Measurements from ENCODE around the gene MOV10L1. TPM values are rescaled to one million over a fixed set of nuclear protein-coding genes. Genes with fewer than 3 reads are reported as not detected.
"Not testable (repeated sequence)": the region's sequence is repeated elsewhere in the genome, so short reads cannot be mapped to it uniquely, and the experiment has no call there.

MOV10L1 gene
- total RNA-seq, 1 experiment from 2014 or later, result 0.07 TPM

DNA sequence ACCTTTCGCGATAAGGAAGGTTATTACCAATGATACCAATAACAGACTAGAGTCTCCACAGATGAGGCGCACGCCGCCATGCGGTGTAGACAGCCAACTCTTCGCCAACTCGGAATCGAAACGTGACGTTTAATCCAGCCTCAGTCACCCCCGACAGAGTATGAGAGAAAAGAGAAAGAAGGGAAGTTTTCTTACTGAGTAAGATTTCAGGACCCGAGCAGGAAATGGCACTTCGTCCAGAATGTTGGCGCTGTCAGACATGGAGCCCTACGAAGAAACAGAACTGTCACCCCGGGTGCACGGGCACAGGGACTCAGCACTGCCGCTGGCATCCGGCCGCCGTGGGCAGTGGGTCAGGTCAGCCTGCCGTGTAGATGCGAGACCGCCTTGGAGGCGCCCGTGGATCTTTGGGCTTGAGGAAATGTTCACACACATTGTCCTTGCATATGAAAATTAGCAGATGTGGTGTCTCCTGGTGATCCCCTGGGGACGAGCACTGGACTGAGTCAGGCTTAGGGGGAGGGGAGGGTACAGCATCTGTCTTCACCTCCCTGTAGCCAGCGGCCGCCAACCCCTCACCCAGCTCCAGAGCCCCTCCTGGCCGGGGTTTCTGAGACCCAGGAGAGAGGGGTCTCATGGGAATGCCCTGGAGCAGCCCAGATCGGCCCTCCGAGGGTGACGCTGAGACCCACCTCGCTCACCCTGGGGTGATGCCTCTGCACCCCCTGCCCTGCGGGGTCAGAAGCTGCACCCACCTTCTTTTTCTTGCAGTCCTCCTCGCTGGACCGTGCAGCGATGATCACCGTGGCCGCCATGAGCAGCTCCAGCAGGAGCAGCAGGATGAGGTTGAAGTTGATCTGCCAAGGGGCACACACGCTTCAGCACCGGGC is 12.9 kb upstream of the MOV10L1 start:
- DNase-seq (ENCODE audit: extremely low read depth, low read depth), result no peak

DNA sequence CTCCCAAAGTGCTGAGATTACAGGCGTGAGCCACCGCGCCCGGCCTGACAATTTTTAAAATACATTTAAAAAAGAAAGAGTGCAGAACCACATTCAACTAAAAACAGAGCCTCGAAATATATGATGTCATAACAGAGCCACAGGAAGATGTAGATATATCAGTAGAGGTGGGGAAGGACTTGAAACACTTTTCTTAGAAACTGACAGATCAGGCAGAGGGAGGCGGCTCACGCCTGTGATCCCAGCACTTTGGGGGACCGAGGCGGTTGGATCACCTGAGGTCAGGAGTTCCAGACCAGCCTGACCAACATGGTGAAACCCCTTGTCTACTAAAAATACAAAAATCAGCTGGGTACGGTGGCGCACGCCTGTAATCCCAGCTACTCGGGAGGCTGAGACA is 11.6 kb upstream of the MOV10L1 start:
- no peak for DNase-seq (ENCODE audit: extremely low read depth, low read depth)

GRCh38 chr22:50078761-50079160 is 11.0 kb upstream of the MOV10L1 start:
- no peak for DNase-seq (ENCODE audit: extremely low read depth, low read depth)

DNA sequence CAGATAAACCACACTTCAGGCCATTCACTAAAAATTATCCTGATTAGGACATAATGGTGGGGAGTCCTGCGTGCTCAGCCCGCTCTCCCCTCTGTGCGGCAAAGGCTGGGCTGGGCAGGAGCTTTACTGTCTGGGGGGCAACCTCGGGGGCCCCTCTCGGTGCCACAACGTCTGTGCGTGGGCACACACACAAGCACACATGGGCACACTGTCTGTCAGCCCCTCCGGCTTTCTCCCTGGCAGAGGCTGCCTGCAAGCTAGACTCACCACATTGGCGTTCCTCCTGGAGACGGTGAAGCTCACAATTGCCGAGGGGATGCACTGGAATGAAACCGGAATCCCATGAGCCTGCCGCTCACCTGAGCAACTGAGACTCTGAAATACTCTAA is 9.7 kb upstream of the MOV10L1 start:
- no peak for DNase-seq (ENCODE audit: extremely low read depth, low read depth)

DNA sequence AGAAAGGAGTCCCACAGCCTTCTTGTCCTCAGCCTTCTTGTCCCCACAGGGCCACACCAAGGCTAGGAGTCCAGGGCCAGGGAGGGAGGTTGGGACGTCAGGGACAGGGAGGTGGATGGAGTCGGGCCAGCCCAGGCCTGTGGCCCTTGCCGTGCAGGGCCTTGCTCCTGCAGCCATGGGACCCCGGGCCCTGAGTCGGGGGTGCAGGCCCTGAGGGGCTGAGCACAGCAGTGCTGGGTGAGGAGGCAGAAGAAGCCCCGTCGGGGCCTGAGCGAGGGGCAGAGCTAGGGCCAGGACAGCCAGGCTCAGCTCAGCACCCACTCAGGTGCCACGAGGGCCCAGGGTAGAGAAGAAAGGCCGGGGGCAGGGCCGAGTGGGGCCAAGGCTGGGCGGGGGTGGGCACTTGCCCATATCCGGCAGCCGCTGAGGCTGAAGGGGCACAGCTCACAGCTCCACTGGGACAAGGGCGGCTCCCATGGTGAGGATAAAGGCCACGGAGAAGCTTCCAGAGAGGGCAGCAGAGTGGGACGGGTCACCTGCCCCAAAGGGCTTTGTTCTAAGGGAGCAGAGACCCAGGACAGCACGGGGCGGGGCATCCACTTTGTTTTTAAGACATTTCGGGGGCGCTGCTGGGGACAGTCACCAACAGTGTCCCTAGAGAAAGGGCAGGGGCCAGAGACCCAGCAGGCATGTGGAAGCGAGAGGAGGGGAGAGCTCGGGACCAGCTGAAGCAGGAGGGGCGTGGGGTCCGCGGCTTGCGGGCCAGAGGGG is 8.2 kb upstream of the MOV10L1 start:
- DNase-seq (ENCODE audit: extremely low read depth, low read depth), result no peak

GRCh38 chr22:50082197-50082715 is 7.5 kb upstream of the MOV10L1 start:
- no peak for DNase-seq (ENCODE audit: extremely low read depth, low read depth)

GRCh38 chr22:50082961-50083461 is 6.8 kb upstream of the MOV10L1 start:
- DNase-seq (ENCODE audit: extremely low read depth, low read depth), result no peak

- DNase-seq (ENCODE audit: extremely low read depth, low read depth), result no peak
Measured at GRCh38 chr22:50083462-50084079, 6.2 kb upstream of the MOV10L1 start.

DNA sequence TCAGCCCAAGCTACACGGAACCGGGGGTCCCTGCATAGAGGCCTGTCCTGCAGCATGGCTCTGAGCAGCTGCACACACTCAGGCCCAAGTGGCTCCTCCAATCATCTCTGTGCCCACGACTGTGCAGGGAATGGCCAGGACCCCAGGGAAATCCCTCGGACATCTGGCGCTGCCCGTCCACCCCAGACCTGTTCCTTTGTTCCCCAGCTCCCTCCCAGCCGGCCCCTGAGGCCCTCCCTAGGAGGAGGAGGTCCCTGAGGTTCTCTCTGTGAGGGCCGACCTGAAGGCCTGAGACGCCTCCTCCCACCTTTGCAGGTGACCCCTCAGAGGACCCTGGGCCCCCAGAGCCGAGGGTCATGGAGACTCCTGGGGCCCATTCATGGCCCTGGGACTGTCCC is 5.7 kb upstream of the MOV10L1 start:
- no peak for DNase-seq (ENCODE audit: extremely low read depth, low read depth)

DNA sequence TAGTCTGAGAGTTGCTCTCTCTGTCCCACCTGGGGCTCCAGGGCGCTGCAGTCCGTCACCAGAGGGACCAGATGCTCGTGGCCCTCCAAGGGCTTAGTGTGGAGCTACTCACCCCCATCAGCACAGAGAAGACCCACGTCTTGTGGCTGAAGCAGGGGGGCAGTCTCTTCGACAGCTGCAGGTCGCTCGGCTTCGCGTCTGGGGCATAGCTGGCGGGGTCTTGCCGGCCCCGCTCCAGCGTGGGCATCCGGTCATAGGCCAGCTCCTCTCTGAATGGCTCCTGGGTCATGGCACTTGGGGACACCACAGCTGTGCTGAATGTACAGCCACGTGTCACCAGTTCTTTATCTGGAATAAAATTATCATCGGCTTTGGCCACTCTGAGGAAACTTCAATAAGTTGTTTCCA is 5.2 kb upstream of the MOV10L1 start:
- no peak for DNase-seq (ENCODE audit: extremely low read depth, low read depth)

DNA sequence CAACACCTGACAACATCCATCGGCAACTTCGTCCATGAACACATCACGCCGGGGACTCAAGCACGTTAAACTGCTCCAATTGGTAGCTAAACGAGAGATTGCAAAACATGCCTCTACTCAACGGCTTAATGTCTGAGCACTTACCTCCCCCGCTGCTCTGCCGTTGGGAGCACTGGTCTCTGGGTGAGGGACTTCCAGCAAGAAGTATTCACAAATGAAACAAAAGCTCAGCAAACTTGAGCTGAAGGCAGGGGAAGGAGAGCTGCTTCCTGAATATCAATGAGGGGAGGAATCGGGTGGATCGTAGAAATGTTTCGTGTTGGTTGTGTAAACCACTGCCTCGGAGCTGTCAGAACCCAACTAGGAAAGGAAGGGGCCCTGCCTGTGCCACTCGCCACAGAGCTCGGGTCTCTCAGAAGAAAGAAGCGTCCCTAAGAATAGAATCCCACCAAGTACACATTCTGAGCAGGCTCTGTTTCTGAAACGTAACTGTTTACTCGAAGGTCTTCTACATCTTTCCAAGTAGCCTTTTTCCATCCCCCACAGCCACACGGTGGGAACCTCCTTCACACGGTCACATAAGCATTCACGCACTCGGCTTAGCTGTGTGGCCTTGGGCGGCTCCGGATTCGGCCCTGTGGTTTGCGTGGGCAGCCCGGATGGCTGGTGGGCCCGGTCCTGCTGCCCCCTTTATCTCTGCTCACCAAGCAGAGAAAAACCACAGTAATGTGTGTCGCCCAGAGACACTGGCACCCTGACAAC is 4.4 kb upstream of the MOV10L1 start, which contains the start of gene MLC1:
TSS of gene MLC1 (minus strand) at position 216 of the 762 bp plus-strand sequence. CDS start 524 bp downstream, outside the sequence.
- no peak for DNase-seq (ENCODE audit: extremely low read depth, low read depth)

DNA sequence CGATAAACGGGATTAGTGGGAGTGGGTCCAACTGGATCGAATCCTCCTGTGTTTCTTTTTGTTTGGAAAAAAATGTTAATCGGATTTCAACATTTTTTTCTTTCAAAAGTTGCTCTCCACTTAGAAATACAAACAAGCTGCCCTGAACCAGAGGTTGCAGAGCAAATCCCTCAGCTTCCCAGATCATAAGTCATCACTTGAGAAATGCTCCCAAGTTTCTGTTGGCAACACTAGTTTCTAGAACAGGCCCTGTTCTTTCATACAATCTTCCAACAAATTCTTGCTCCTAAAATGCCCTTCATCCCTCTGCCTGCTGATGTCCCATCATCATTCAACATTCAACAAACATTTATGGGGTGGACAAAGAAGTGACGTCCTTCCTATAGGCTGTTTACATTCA is 3.3 kb upstream of the MOV10L1 start:
- no peak for DNase-seq (ENCODE audit: extremely low read depth, low read depth)

- not testable (repeated sequence) for DNase-seq (ENCODE audit: extremely low read depth, low read depth)
Measured at GRCh38 chr22:50086975-50087374, 2.8 kb upstream of the MOV10L1 start.

DNA sequence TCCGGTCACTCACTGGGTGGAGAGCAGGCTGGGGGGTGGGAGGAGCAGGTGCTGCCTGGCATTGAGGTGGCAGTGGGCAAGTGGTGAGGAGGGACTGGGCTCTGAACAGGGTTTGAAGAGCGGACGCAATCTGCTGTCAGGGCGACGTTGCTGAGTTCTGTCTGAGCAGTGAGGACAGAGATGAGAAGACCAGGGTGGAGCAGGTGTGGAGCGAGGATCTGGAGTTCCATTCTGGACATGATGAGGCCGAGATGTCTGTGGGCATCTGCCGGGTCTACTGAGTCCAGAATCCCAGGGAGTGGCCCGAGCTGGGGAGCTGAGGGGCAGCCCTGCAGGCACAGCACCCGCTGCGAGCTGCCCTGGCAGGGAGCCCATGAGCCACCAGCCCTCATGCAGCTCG is 2.2 kb upstream of the MOV10L1 start:
- DNase-seq (ENCODE audit: extremely low read depth, low read depth), result no peak

DNA sequence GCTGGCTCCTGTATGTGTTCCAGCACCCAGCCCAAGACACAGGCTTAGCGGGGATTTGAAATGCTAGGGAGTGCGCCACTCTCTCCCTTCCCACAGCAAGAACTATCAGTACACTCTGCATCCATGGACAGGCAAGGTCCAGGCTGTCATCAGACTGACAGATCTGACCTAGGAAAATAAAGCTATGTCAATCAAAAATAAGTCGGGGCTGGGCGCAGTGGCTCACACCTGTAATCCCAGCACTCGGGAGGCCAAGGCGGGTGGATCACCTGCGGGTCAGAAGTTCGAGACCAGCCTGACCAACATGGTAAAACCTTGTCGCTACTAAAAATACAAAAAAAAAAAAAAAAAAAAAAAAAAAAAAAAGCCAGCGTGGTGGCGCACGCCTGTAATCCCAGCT is 1.7 kb upstream of the MOV10L1 start:
- no peak for DNase-seq (ENCODE audit: extremely low read depth, low read depth)

- DNase-seq (ENCODE audit: extremely low read depth, low read depth), result no peak
Measured at GRCh38 chr22:50089231-50089630, 575 bp upstream of the MOV10L1 start.

GRCh38 chr22:50090412-50090714 is 557 bp downstream of the MOV10L1 start:
- DNase-seq (ENCODE audit: extremely low read depth, low read depth), result no peak

- DNase-seq (ENCODE audit: extremely low read depth, low read depth), result no peak
Measured at GRCh38 chr22:50091092-50091768, 1.4 kb downstream of the MOV10L1 start.

DNA sequence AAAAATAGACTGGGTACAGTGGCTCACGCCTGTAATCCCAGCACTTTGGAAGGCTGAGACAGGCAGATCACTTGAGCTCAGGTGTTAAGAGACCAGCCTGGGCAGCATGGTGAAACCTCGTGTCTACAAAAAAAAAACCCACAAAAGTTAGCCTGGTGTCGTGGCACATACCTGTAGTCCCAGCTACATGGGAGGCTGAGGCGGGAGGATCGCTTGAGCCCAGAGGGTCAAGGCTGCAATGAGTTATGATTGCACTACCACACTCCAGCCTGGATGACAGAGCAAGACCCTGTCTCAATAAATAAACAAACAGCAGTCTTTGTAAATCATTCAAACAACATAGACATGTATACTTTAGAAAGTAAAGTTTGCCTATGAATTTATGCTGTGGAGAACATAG is 2.5 kb downstream of the MOV10L1 start:
- no peak for DNase-seq (ENCODE audit: extremely low read depth, low read depth)

GRCh38 chr22:50098052-50098451 is 8.2 kb downstream of the MOV10L1 start:
- DNase-seq (ENCODE audit: extremely low read depth, low read depth), result no peak

Measured in NCI-H460 (cell line).